ENCODE measurements around the gene FGG.

The FGG gene

DNA sequence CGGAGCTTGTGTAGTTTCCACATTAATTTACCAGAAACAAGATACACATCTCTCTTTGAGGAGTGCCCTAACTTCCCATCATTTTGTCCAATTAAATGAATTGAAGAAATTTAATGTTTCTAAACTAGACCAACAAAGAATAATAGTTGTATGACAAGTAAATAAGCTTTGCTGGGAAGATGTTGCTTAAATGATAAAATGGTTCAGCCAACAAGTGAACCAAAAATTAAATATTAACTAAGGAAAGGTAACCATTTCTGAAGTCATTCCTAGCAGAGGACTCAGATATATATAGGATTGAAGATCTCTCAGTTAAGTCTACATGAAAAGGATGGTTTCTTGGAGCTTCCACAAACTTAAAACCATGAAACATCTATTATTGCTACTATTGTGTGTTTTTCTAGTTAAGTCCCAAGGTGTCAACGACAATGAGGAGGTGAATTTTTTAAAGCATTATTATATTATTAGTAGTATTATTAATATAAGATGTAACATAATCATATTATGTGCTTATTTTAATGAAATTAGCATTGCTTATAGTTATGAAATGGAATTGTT is 49.7 kb downstream of the FGG start, which contains the start of gene FGB:
Gene FGB (plus strand): TSS at position 315 of the 558 bp plus-strand sequence. CDS start 8 bp downstream, at position 323.
- Mint-ChIP-seq H3K4me1 (ENCODE audit: low read depth) (no peaks in the 10 kb centered on the region), H3K27ac (no peak within 1 kb of the TSS), H3K36me3 (ENCODE audit: low read depth) (no peaks in the 10 kb centered on the region), H3K4me3 (no peak within 1 kb of the TSS), H3K9me3 (no peaks in the 10 kb centered on the region), H3K27me3 (ENCODE audit: low read depth) (peaks cover 6% of the 10 kb centered on the region)

DNA sequence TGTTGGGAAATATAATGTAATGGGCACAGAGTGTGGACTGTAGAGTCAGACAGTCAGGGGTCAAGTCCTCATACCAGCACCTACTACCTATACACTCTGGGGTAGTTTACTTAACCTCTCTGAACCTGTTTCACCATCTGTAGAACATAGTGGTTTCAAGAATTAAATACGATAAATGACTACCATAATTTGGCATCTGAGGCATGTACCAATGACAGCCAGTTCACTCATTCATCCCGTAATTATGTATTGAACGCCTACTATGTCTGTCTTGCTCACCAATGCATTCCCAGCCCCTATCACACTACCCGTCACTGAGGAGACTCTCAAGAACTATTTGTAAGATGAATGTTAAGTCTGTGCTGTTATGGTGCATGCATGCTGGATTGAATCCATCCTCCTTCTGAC is 51.6 kb downstream of the FGG start:
- H3K4me3 Mint-ChIP-seq, result no peak overlapping the region
- H3K27me3 Mint-ChIP-seq (ENCODE audit: low read depth), result peaks cover 6% of the 10 kb centered on the region
- peaks cover 6% of the 10 kb centered on the region for H3K9me3 Mint-ChIP-seq
- H3K27ac Mint-ChIP-seq, result no peak overlapping the region
- H3K36me3 Mint-ChIP-seq (ENCODE audit: low read depth), result no peaks in the 10 kb centered on the region
- H3K4me1 Mint-ChIP-seq (ENCODE audit: low read depth), result no peaks in the 10 kb centered on the region

GRCh38 chr4:154560419-154560801 is 52.0 kb downstream of the FGG start:
- Mint-ChIP-seq H3K4me1 (ENCODE audit: low read depth) (no peaks in the 10 kb centered on the region), H3K4me3 (no peak overlapping the region), H3K27ac (no peak overlapping the region), H3K36me3 (ENCODE audit: low read depth) (no peaks in the 10 kb centered on the region), H3K9me3 (peaks cover 6% of the 10 kb centered on the region), H3K27me3 (ENCODE audit: low read depth) (peaks cover 6% of the 10 kb centered on the region)

DNA sequence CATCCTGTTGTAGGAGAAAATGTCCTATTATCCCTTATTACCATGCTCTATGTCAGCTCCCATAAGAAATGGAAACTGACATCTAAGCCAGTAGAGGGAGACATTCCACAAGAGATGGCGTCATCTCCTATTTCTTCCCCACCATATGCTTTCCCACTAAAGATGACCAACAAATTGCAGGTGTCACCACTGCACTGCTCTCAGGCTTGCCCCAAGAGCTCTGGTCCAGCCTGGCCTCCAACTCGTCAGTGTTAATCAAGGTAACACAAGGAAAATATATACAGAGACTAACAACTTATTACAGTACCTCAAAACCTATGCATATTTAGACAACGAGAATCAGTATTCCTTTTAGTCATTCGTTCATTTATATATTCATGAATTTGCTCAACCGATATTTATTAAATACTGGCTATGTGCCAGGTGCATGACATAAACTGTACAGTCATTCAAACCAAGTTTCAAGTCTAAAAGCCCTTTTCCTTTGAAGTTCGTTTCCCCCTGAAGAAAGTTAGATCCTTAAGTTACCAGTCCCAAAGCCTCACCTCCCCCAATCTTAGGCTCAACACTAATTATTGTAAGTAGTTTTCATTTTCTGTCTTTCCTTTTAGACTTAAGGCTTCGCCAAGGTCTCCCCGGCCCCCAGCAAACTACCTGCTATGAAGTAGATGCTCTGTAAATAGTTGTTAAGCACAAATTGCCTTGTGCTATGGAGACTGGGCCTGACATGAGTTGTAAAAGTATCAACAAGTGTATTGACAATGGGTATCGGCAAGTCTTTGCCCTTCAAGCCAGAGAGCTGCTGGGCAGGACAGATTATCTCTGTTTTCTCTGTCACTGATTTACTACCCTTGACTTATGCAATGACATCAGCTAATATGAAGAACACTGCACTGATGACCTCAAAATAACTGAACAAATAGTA is 52.7 kb downstream of the FGG start:
- no peaks in the 10 kb centered on the region for H3K4me1 Mint-ChIP-seq (ENCODE audit: low read depth)
- no peaks in the 10 kb centered on the region for H3K36me3 Mint-ChIP-seq (ENCODE audit: low read depth)
- peaks cover 6% of the 10 kb centered on the region for H3K9me3 Mint-ChIP-seq
- no peak overlapping the region for H3K4me3 Mint-ChIP-seq
- no peak overlapping the region for H3K27ac Mint-ChIP-seq
- peaks cover 6% of the 10 kb centered on the region for H3K27me3 Mint-ChIP-seq (ENCODE audit: low read depth)

DNA sequence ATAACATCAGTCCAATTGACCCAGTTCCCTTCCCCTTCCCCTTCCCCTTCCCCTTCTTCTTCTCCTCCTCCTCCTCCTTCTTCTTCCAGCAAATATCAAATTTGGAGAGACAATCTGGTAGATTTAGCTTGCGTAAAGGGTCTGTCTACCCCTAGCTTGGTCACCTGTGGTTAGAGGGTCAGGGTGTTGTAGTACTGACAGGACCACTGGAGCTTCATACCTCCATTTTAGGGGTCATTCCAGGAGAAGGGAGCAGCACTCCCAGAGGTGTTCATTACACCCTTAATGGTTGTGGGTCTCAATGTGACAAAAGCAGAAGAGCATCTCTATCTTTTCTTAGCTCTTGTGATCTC is 53.3 kb downstream of the FGG start:
- Mint-ChIP-seq H3K36me3 (ENCODE audit: low read depth) (no peaks in the 10 kb centered on the region), H3K27me3 (ENCODE audit: low read depth) (peaks cover 6% of the 10 kb centered on the region), H3K9me3 (peaks cover 6% of the 10 kb centered on the region), H3K4me3 (no peak overlapping the region), H3K27ac (no peak overlapping the region), H3K4me1 (ENCODE audit: low read depth) (no peaks in the 10 kb centered on the region)
